ENCODE data around the gene ENDOU. TPM values are rescaled to one million over a fixed set of nuclear protein-coding genes. Genes with fewer than 3 reads are reported as not detected.

Gene ENDOU
- total RNA-seq, 1 experiment from 2014 or later = 0.39 TPM

DNA sequence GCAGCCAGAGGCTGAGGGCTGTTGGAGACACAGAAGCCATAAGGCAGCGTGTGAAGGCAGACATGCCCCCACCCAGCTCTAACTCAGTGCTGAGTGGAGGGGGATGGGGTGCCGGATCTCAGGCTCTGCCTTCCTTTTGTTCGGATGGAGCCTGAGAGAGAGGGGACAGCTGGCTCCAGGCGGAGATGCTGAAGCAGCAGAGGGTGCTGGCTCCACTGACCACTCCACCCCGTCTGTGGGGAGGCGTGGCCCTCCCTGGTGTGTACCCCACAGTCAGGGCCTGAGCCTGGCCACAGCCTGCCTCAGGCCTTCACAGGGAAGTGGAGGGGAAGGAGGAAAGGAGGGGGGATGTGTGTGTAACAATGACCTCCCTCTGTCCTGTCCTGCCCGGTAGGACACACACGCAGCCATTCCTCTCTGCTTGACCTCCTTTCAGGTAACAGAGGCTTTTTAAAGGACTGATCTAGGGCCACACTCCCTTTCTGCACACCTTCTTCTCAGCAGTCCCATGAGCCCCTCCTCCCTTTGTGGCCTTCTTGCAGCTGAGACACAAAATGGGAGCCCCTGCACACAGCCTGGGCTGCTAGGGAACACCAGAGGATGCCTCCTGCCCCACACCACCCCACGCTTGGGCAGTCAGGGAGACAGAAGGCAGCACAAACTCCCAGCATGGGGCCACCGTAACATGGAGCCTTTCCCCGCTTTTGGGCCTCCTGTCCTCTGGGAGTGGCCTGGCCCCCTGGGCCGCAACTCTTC is 9.6 kb upstream of the ENDOU start:
- Histone ChIP-seq H3K4me2 (no peak overlapping the region), H3K27me3 (ENCODE audit: insufficient read depth, low read depth) (no peaks in the 10 kb centered on the region), H3K4me1 (replicated peaks; ENCODE audit: insufficient read depth) (no peaks in the 10 kb centered on the region), H3F3A (ENCODE audit: insufficient read depth, low read depth) (0 out of 2 replicates have a peak, but pooled peaks cover 6% of the 10 kb centered on the region), H2AFZ (no peak overlapping the region), H3K9me3 (ENCODE audit: insufficient read depth, low read depth) (no peaks in the 10 kb centered on the region), H4K20me1 (ENCODE audit: insufficient read depth) (no peaks in the 10 kb centered on the region), H3K4me3 (no peak overlapping the region), H3K79me2 (ENCODE audit: low read depth) (no peaks in the 10 kb centered on the region), H3K27ac (no peak overlapping the region), H3K9me2 (ENCODE audit: insufficient read depth) (no peaks in the 10 kb centered on the region), H3K36me3 (ENCODE audit: low read depth) (no peaks in the 10 kb centered on the region)
- POLR2A ChIA-PET (ENCODE audit: unreplicated experiment) = no interaction called here
- CTCF ChIA-PET = no interaction called here
- TF ChIP-seq, protein P1, sequence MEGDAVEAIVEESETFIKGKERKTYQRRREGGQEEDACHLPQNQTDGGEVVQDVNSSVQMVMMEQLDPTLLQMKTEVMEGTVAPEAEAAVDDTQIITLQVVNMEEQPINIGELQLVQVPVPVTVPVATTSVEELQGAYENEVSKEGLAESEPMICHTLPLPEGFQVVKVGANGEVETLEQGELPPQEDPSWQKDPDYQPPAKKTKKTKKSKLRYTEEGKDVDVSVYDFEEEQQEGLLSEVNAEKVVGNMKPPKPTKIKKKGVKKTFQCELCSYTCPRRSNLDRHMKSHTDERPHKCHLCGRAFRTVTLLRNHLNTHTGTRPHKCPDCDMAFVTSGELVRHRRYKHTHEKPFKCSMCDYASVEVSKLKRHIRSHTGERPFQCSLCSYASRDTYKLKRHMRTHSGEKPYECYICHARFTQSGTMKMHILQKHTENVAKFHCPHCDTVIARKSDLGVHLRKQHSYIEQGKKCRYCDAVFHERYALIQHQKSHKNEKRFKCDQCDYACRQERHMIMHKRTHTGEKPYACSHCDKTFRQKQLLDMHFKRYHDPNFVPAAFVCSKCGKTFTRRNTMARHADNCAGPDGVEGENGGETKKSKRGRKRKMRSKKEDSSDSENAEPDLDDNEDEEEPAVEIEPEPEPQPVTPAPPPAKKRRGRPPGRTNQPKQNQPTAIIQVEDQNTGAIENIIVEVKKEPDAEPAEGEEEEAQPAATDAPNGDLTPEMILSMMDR (conservative IDR thresholded peaks at IDR 0.05) = no peak
- TF ChIP-seq EZH2 (IDR thresholded peaks at IDR 0.05; ENCODE audit: low read depth) = no peak
- intact Hi-C loops (cut with micrococcal nuclease; ENCODE audit: unreplicated experiment) = no loop called here
- BruUV-seq (replicated peaks) = no TSS peak
- DNase-seq = no peak

DNA sequence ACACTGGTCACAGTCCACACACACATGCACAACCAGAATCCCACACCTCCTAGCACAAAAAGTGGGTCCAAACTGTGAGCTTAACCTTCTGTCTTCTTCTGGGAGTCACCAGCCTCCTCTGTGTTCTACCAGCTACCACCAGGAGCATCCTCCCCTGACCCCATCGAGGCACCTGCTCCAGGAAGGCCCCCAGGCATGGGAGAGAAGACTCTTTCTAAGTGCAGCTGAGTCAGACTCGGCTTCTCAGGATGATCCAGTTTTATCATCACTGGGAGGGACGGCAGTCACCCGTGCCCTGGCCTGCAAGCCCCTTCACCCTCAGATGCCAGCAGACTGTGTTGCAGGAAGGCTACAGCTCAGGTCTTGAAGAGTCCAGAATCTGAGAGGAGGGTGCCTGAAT is 7.9 kb upstream of the ENDOU start:
- Histone ChIP-seq H3K9me3 (ENCODE audit: insufficient read depth, low read depth) (no peaks in the 10 kb centered on the region), H4K20me1 (ENCODE audit: insufficient read depth) (no peaks in the 10 kb centered on the region), H3K79me2 (ENCODE audit: low read depth) (no peaks in the 10 kb centered on the region), H3K4me1 (replicated peaks; ENCODE audit: insufficient read depth) (no peaks in the 10 kb centered on the region), H3K36me3 (ENCODE audit: low read depth) (no peaks in the 10 kb centered on the region), H3K27me3 (ENCODE audit: insufficient read depth, low read depth) (no peaks in the 10 kb centered on the region), H3F3A (ENCODE audit: insufficient read depth, low read depth) (0 out of 2 replicates have a peak, but pooled peaks cover 6% of the 10 kb centered on the region), H2AFZ (no peak overlapping the region), H3K4me2 (no peak overlapping the region), H3K4me3 (no peak overlapping the region), H3K9me2 (ENCODE audit: insufficient read depth) (no peaks in the 10 kb centered on the region), H3K27ac (no peak overlapping the region)
- TF ChIP-seq, protein P1 (conservative IDR thresholded peaks at IDR 0.05) = no peak
- TF ChIP-seq EZH2 (IDR thresholded peaks at IDR 0.05; ENCODE audit: low read depth) = no peak
- intact Hi-C loops (cut with micrococcal nuclease; ENCODE audit: unreplicated experiment) = no loop called here
- CTCF ChIA-PET = interaction anchor here (0.7 to 1.1 kb wide), 3 partner anchors 9 to 103 kb away, joined by 3 to 4 read pairs (median 4); no protein-coding TSS in a partner anchor
- BruUV-seq (replicated peaks) = no TSS peak
- POLR2A ChIA-PET (ENCODE audit: unreplicated experiment) = no interaction called here
- DNase-seq = no peak

DNA sequence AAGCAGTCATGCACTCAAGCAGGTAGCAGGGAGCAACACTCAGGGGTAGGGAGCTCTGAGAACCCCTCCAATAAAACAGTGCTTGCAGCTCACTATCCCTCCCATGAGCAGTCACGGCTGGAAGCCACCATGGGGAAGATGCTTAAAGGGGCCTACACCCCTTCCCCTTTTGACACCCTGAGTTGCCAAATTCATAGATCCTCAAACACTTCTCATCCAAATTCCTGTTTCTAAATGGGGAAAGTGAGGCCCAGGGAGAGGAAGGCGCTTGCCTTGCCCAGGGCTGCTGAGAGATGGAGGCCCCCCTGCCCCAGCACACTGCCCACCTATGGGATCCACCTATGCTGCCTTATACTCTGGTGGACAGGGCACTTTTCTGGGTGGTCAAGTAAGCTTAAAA is 7.2 kb upstream of the ENDOU start:
- intact Hi-C loops (cut with micrococcal nuclease; ENCODE audit: unreplicated experiment) = no loop called here
- no peak for DNase-seq
- Histone ChIP-seq H3K4me1 (replicated peaks; ENCODE audit: insufficient read depth) (no peaks in the 10 kb centered on the region), H3K36me3 (ENCODE audit: low read depth) (no peaks in the 10 kb centered on the region), H3K9me3 (ENCODE audit: insufficient read depth, low read depth) (no peaks in the 10 kb centered on the region), H2AFZ (no peak overlapping the region), H3K4me3 (no peak overlapping the region), H3K4me2 (no peak overlapping the region), H4K20me1 (ENCODE audit: insufficient read depth) (no peaks in the 10 kb centered on the region), H3K27me3 (ENCODE audit: insufficient read depth, low read depth) (no peaks in the 10 kb centered on the region), H3K79me2 (ENCODE audit: low read depth) (no peaks in the 10 kb centered on the region), H3F3A (ENCODE audit: insufficient read depth, low read depth) (0 out of 2 replicates have a peak, but pooled peaks cover 6% of the 10 kb centered on the region), H3K27ac (no peak overlapping the region), H3K9me2 (ENCODE audit: insufficient read depth) (no peaks in the 10 kb centered on the region)
- POLR2A ChIA-PET (ENCODE audit: unreplicated experiment) = no interaction called here
- no TSS peak for BruUV-seq (replicated peaks)
- CTCF ChIA-PET = interaction anchor here (0.7 to 1.1 kb wide), 2 partner anchors 10 to 104 kb away, joined by 3 to 4 read pairs; no protein-coding TSS in a partner anchor
- no peak for TF ChIP-seq EZH2 (IDR thresholded peaks at IDR 0.05; ENCODE audit: low read depth)
- TF ChIP-seq, protein P1 (conservative IDR thresholded peaks at IDR 0.05) = no peak

All from PC-9 (cell line).